ENCODE results near the gene NR1H2. TPM values are rescaled to one million over a fixed set of nuclear protein-coding genes. Genes with fewer than 3 reads are reported as not detected.

The NR1H2 gene
- total and polyA plus RNA-seq, 2 experiments from 2014 or later, result 41.4 to 55.9 TPM

DNA sequence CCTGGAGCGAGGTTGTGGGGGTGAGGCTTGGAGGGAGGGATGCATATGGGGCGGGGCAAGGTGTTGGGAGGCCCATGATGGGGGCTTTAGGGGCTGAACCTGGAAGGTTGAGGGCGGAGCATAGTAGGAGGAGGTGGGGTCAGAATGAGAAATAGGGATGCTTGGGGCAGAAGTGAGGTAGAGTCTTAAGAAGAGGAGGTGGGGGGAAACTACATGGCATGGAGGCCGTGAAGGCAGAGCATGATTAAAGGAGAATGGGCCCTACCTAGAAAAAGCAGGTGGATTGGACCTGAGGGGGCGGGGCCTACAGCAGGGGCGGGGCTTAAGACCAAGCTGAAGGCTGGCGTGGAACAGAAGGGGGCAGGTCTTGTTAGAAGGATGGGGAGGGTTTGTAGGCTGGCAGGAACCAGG is 799 bp downstream of the NR1H2 start:
- no peak overlapping the region for H3K27ac ChIP-seq
- no peak for DNase-seq (ENCODE audit: low spot score)

DNA sequence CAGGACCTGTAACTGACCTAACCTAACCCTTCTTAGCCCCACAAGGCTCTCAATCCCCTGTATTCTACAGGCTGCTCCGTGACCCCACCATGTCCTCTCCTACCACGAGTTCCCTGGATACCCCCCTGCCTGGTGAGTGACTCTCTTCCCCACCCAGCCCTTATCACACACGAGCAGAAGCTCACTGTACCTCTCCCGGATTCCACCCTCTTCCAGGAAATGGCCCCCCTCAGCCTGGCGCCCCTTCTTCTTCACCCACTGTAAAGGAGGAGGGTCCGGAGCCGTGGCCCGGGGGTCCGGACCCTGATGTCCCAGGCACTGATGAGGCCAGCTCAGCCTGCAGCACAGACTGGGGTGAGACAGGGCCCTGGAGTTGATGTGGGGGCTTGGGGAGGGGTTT is 1.3 kb downstream of the NR1H2 start:
- H3K9me2 ChIP-seq (replicated peaks; ENCODE audit: insufficient read depth), result no peaks in the 10 kb centered on the region
- no peaks in the 10 kb centered on the region for H3K79me2 ChIP-seq
- TF ChIP-seq, protein P1, sequence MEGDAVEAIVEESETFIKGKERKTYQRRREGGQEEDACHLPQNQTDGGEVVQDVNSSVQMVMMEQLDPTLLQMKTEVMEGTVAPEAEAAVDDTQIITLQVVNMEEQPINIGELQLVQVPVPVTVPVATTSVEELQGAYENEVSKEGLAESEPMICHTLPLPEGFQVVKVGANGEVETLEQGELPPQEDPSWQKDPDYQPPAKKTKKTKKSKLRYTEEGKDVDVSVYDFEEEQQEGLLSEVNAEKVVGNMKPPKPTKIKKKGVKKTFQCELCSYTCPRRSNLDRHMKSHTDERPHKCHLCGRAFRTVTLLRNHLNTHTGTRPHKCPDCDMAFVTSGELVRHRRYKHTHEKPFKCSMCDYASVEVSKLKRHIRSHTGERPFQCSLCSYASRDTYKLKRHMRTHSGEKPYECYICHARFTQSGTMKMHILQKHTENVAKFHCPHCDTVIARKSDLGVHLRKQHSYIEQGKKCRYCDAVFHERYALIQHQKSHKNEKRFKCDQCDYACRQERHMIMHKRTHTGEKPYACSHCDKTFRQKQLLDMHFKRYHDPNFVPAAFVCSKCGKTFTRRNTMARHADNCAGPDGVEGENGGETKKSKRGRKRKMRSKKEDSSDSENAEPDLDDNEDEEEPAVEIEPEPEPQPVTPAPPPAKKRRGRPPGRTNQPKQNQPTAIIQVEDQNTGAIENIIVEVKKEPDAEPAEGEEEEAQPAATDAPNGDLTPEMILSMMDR (IDR thresholded peaks at IDR 0.05; ENCODE audit: poor library complexity), result no peak
- TF ChIP-seq EZH2 (IDR thresholded peaks at IDR 0.05; ENCODE audit: borderline replicate concordance) (no peak), EZH2phosphoT487 (IDR thresholded peaks at IDR 0.05; ENCODE audit: low read depth, severe bottlenecking, unreplicated experiment) (no peak)
- H3K36me3 ChIP-seq (replicated peaks; ENCODE audit: insufficient read depth, low read depth), result no peaks in the 10 kb centered on the region
- no peak overlapping the region for H3K27ac ChIP-seq
- no peaks in the 10 kb centered on the region for H3K9me3 ChIP-seq (ENCODE audit: low read depth)
- no peak for DNase-seq (ENCODE audit: low spot score)
- WGBS (ENCODE audit: low lambda C conversion rate, missing lambda C conversion rate), result 93% methylated on average over 9 of the region's 9 CpGs
- no peak overlapping the region for H3K4me2 ChIP-seq
- H3K27me3 ChIP-seq, result no peaks in the 10 kb centered on the region
- peaks cover 8% of the 10 kb centered on the region for H4K20me1 ChIP-seq (ENCODE audit: insufficient read depth, poor library complexity, severe bottlenecking)
- H2AFZ ChIP-seq, result no peak overlapping the region
- H3K4me1 ChIP-seq (ENCODE audit: insufficient read depth), result no peaks in the 10 kb centered on the region
- H3K4me3 ChIP-seq, result no peak overlapping the region

More for the DNA sequence above, 799 bp downstream of the NR1H2 start:
- H3K9me2 ChIP-seq (replicated peaks; ENCODE audit: insufficient read depth), result no peaks in the 10 kb centered on the region
- no peak overlapping the region for H3K4me3 ChIP-seq
- no peaks in the 10 kb centered on the region for H3K4me1 ChIP-seq (ENCODE audit: insufficient read depth)
- WGBS (ENCODE audit: low lambda C conversion rate, missing lambda C conversion rate), result 85% methylated on average over 5 of the region's 7 CpGs
- peak overlapping the region; percentile 71 for H3K4me2 ChIP-seq
- TF ChIP-seq EZH2 (IDR thresholded peaks at IDR 0.05; ENCODE audit: borderline replicate concordance) (no peak), EZH2phosphoT487 (IDR thresholded peaks at IDR 0.05; ENCODE audit: low read depth, severe bottlenecking, unreplicated experiment) (no peak)
- TF ChIP-seq, protein P1 (IDR thresholded peaks at IDR 0.05; ENCODE audit: poor library complexity), result no peak
- H3K36me3 ChIP-seq (replicated peaks; ENCODE audit: insufficient read depth, low read depth), result no peaks in the 10 kb centered on the region
- H3K79me2 ChIP-seq, result no peaks in the 10 kb centered on the region
- no peak overlapping the region for H2AFZ ChIP-seq
- H4K20me1 ChIP-seq (ENCODE audit: insufficient read depth, poor library complexity, severe bottlenecking), result peaks cover 8% of the 10 kb centered on the region
- H3K27me3 ChIP-seq, result no peaks in the 10 kb centered on the region
- H3K9me3 ChIP-seq (ENCODE audit: low read depth), result no peaks in the 10 kb centered on the region

DNA sequence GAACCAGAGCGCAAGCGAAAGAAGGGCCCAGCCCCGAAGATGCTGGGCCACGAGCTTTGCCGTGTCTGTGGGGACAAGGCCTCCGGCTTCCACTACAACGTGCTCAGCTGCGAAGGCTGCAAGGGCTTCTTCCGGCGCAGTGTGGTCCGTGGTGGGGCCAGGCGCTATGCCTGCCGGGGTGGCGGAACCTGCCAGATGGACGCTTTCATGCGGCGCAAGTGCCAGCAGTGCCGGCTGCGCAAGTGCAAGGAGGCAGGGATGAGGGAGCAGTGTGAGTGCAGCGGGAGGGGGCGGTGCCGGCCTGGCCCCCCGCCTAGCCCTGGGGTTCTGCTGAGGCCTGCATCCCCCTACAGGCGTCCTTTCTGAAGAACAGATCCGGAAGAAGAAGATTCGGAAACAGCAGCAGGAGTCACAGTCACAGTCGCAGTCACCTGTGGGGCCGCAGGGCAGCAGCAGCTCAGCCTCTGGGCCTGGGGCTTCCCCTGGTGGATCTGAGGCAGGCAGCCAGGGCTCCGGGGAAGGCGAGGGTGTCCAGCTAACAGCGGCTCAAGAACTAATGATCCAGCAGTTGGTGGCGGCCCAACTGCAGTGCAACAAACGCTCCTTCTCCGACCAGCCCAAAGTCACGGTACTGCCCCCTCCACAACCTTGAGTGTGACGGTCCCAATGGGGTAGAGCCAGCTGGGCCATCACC is 2.1 kb downstream of the NR1H2 start:
- TF ChIP-seq EZH2 (IDR thresholded peaks at IDR 0.05; ENCODE audit: borderline replicate concordance) (no peak), EZH2phosphoT487 (IDR thresholded peaks at IDR 0.05; ENCODE audit: low read depth, severe bottlenecking, unreplicated experiment) (no peak)
- TF ChIP-seq, protein P1 (IDR thresholded peaks at IDR 0.05; ENCODE audit: poor library complexity), result no peak
- Histone ChIP-seq H3K4me3 (no peak overlapping the region), H3K9me3 (ENCODE audit: low read depth) (no peaks in the 10 kb centered on the region), H4K20me1 (ENCODE audit: insufficient read depth, poor library complexity, severe bottlenecking) (peaks cover 8% of the 10 kb centered on the region), H3K4me2 (no peak overlapping the region), H2AFZ (no peak overlapping the region), H3K9me2 (replicated peaks; ENCODE audit: insufficient read depth) (no peaks in the 10 kb centered on the region), H3K27me3 (no peaks in the 10 kb centered on the region), H3K79me2 (no peaks in the 10 kb centered on the region), H3K36me3 (replicated peaks; ENCODE audit: insufficient read depth, low read depth) (no peaks in the 10 kb centered on the region), H3K27ac (no peak overlapping the region), H3K4me1 (ENCODE audit: insufficient read depth) (no peaks in the 10 kb centered on the region)
- WGBS (ENCODE audit: low lambda C conversion rate, missing lambda C conversion rate), result 97% methylated on average over 36 of the region's 36 CpGs
- no peak for DNase-seq (ENCODE audit: low spot score)
